GM19455 (cell line): ENCODE data around the gene RNF11.
A peak's percentile ranks its signal among the peaks of the same experiment; 100 is the strongest.
"Not testable (repeated sequence)": the region's sequence is repeated elsewhere in the genome, so short reads cannot be mapped to it uniquely, and the experiment has no call there.

ENCODE experiments used
- ATAC-seq: cut with Tn5 transposase; IDR thresholded peaks from one replicate; pipeline ENCODE4 v1.9.1; 2021; ENCODE audit not compliant: unreplicated experiment

Gene RNF11

DNA sequence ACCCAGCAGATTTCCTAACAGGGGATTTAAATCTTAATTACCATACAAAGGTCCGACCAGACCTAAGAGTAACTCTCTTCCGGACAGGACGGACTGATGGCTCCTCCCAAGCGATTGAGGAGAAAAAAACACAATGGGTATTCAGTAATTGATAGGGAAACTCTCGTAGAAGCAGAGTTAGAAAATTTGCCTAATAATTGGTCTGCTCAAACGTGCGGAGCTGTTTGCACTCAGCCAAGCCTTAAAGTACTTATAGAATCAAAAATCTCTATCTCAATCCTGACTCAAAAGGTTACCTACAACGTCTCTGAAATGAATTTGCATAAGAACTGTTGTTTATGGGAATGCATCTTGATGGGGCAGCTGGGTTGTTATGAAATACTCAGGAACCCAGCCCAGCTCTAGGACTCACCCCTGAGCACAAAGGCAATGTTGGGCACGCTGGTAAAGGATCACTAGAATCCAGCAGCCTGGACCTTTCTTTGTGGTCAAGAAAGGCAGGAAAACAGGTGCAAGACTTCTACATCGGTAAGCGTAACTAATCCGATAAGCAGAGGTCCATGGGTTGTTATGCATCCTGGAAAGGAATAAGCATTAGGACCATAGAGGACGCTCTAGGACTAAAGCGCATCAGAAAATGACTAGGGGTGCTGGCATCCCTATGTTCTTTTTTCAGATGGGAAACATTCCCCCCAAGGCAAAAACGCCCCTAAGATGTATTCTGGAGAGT is 8.7 kb upstream of the RNF11 start:
- not testable (repeated sequence) for ATAC-seq

DNA sequence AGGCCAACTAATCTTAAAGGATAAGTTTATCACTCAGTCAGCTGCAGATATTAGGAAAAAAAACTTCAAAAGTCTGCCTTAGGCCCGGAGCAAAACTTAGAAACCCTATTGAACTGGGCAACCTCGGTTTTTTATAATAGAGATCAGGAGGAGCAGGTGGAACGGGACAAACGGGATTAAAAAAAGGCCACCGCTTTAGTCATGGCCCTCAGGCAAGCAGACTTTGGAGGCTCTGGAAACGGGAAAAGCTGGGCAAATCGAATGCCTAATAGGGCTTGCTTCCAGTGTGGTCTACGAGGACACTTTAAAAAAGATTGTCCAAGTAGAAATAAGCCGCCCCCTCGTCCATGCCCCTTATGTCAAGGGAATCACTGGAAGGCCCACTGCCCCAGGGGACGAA is 7.6 kb upstream of the RNF11 start:
- ATAC-seq, result not testable (repeated sequence)

DNA sequence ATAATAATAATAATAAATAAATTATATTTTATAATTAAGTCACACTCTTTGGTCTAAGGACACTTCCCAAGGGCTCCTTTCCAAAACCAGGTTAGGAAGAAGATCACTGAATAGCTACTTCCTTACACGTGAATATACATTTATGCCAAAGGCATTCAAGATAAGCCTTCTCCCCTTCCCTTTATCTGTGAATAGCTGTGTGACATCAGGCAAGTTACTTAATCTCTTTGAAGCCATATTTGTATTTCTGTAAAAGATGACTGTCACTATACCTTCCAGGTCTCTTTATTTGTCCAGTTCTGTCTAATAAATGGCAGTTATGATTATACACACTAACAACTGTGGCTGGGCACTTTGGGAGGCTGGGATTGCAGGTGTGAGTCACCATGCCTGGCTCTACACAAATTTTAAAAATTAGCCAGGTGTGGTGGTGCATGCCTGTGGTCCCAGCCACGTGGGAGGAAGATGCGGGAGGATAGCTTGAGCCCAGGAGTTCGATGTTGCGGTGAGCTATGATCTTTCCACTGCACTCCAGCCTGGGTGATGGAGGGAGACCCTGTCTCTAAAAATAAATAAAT is 5.5 kb upstream of the RNF11 start:
- ATAC-seq, result no peak

DNA sequence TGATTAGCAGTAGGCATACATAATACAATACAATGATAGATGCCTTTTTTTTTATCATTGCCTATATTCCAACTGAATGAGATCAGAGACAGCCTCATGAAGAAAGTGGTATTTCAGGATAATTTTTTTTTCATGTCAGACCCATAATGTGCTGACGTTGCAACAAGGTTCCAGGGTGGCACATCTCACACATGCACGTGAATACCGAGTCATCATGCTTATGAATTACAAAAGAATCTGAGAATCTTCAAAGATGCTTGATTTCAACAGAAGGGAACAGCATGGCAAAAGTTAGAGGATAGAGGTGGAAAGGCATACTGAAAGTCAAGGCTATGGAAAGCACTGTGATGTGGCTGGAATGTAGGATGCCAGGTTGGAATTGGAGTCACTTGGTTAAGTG is 5.0 kb upstream of the RNF11 start:
- ATAC-seq, result no peak

GRCh38 chr1:51231896-51232295 is 4.2 kb upstream of the RNF11 start:
- ATAC-seq, result no peak

GRCh38 chr1:51234236-51234635 is 1.8 kb upstream of the RNF11 start:
- not testable (repeated sequence) for ATAC-seq

DNA sequence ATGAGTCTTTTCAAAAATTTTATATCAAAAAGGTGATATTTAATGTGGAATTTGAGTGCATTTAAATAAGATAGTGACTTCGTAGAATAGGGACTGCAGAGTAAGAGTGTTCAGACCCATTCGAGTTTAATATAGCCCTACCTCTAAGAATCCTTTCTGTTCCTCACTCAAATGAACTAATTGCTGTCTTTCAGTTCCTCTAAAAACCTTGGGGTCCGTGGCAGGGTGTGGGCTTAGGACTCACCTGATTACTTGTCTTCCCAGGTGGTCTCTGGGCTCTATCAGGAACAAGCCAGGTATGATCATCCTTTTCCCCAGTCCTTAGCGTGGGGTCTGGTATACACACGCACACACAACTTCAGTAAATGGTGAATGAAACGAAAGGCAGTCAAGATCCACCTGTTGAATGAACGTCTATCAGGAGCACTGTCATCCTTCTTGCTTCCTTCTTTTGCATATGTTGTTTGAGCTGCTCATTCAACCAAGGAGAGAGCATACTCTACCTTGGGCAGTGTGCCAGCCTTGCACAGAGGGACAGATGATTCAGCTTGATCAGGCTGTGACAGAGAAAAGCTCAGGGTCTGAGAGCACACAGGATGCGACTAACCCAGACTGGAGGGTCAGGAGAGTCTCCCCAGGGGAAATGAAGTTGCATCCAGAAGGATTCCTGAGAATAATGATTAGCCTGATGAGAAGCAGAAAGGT is 1.2 kb upstream of the RNF11 start:
- peak; percentile 47 for ATAC-seq

GRCh38 chr1:51236531-51237350 is 668 bp downstream of the RNF11 start:
- peak; percentile 21 for ATAC-seq

- no peak for ATAC-seq
Observed at GRCh38 chr1:51237351-51238033, 1.4 kb downstream of the RNF11 start.

GRCh38 chr1:51238034-51238403 is 1.9 kb downstream of the RNF11 start:
- no peak for ATAC-seq

DNA sequence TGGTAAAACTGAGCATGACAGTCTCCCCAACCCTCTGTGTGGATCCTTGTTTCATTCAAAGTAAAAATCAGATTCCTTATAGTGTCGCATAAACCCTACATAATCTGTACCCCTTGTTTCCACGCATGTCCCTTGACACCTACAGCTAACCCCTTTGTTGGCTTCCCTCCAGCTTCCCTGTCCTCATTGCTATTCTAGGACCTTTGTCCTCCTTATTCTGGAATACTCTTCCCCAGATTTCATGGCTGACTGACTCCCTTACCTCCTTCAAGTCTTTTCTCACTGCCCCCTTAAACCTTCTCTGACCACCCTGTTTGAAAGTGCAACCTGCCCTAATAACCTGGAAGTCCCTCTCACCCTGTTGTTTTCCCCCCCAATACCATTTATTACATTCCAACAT is 4.0 kb downstream of the RNF11 start:
- ATAC-seq, result no peak

DNA sequence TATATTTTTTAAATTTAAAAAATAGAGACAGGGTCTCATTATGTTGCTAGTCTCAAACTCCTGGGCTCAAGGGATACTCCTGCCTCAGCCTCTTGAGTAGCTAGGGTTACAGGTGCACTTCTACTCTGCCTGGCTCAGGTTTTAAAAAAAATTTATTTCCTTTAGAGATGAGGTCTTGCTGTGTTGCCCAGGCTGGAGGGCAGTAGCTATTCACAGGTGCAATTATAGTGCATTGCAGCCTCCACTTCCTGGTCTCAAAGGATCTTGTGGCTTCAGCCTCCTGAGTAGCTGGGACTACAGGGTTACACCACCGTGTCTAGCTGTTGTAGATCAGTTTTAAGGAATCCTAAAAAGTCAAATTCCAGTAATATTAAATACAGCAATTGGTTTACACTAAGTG is 5.0 kb downstream of the RNF11 start:
- no peak for ATAC-seq

DNA sequence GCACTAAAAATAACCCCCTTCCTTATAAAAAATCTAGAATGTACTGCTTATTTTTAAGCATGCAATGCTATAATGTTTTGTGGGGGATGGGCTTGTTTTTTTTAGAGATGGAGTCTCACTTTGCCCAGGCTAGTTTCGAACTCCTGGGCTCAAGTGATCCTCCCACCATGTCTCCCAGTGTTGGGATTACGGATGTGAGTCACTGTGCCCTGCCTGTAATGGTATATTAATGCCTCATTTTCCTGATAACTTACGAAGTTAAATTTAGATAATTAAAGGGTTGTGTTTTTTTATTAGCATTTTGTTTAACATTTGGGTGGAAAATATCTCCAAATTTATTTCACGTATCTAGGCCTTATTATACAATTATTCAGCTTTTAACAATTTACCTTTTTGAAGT is 6.5 kb downstream of the RNF11 start:
- no peak for ATAC-seq

GRCh38 chr1:51247022-51247421 is 10.9 kb downstream of the RNF11 start:
- ATAC-seq, result no peak

DNA sequence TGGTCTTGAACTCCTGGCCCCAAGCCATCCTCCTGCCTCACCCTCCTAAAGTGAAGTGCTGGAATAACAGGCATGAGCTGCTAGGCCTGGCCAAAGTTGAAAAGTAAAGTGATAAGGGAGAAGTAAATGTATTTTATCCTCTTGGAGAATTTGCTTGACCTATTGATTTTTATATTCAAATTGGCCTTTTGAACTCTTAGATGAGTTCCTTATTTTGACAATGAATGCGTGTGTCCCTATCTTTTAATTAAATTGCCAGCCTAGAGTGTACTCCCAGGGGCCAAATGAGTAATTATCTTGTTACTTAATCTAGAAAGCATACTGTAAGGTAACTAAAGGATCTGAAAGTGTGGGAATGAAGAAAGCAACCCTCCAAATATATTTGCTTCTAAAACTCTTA is 11.4 kb downstream of the RNF11 start:
- ATAC-seq, result no peak

DNA sequence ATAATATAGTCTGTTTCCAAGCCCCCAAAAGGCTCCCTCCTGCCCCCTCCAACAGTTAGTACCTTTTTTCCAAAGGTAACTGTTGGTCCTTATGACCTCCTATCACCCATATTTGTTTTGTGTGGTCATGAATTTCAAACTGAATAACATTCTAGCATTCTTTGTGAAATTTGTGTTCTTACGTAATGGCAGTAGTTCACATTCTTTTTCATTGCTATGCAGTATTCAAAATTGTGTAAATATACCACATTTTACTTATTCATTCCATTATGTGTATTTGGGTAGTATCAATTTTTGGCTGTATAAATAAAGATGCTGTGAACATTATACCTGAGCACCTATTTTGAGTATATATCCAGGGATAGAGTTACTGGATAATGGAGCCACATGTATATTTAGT is 13.4 kb downstream of the RNF11 start:
- no peak for ATAC-seq

GRCh38 chr1:51250729-51251128 is 14.7 kb downstream of the RNF11 start:
- ATAC-seq, result not testable (repeated sequence)

DNA sequence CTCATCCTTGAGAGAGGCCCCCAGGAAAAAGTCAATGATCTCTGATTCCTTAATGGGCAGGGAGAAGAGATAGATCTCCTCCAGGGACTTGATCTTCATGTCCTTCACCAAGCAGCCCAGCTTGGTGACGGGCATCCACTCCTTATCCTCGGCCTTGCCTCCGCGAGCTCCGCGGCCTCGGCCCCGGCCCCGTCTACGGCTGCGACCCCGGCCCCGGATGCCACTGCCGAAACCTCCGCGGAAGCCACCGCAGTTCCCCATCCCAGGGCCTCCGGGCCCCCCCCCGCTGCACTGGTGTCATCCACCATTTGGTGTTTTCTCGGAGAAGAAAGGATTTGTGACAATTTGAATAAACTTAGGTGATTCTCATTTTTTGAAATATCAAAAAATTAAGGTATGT is 15.1 kb downstream of the RNF11 start:
- not testable (repeated sequence) for ATAC-seq

GRCh38 chr1:51252366-51252765 is 16.3 kb downstream of the RNF11 start:
- ATAC-seq, result no peak

GRCh38 chr1:51253691-51254090 is 17.6 kb downstream of the RNF11 start:
- ATAC-seq, result no peak

DNA sequence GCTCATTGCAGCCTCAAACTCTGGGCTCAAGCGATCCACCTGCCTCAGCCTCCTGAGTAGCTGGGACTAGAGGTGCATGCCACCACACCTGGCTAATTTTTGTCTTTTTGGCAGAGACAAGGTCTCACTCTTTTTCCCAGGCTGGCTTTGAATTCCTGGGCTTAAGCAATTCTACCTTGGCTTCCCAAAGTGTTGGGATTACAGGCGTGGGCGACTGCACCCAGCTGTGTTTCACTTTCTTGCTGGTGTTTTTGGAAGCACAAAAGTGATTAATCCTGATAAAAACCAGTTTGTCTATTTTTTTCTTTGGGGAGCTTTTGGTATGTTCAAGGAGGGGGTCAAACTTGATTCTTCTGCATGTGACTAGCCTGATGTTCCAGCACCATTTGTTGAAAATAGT is 19.3 kb downstream of the RNF11 start:
- ATAC-seq, result no peak
